Measurements from ENCODE around the gene PAFAH1B1.

The PAFAH1B1 gene

GRCh38 chr17:2582493-2582892 lies 11.0 kb upstream of the PAFAH1B1 start:
- H3K9me3 ChIP-seq (ENCODE audit: control insufficient read depth, insufficient read depth, low read length), result no peaks in the 10 kb centered on the region
- H3F3A ChIP-seq (ENCODE audit: control insufficient read depth, insufficient read depth), result no peaks in the 10 kb centered on the region
- H3K4me1 ChIP-seq (ENCODE audit: control insufficient read depth, low read length), result no peaks in the 10 kb centered on the region
- H3K4me2 ChIP-seq (ENCODE audit: low read length), result no peak overlapping the region
- no peaks in the 10 kb centered on the region for H3K79me2 ChIP-seq (ENCODE audit: control insufficient read depth, low read length)
- H3K4me3 ChIP-seq (ENCODE audit: low read length), result no peak overlapping the region
- H3K27ac ChIP-seq (ENCODE audit: low read depth, low read length), result no peak overlapping the region
- TF ChIP-seq CTCF (IDR thresholded peaks at IDR 0.05; ENCODE audit: low read depth, low read length, poor library complexity, severe bottlenecking) (no peak), EZH2phosphoT487 (IDR thresholded peaks at IDR 0.05; ENCODE audit: borderline replicate concordance, low read length) (no peak)
- H3K9me2 ChIP-seq (replicated peaks; ENCODE audit: control insufficient read depth, low read length), result no peaks in the 10 kb centered on the region
- no peaks in the 10 kb centered on the region for H3K36me3 ChIP-seq (ENCODE audit: control insufficient read depth, low read length)
- peaks cover 15% of the 10 kb centered on the region for H3K27me3 ChIP-seq (ENCODE audit: control insufficient read depth, low read length)
- H4K20me1 ChIP-seq (ENCODE audit: control insufficient read depth, insufficient read depth, low read depth, low read length), result no peaks in the 10 kb centered on the region

GRCh38 chr17:2591040-2591640 lies 2.3 kb upstream of the PAFAH1B1 start:
- Histone ChIP-seq H3F3A (ENCODE audit: control insufficient read depth, insufficient read depth) (peaks cover 8% of the 10 kb centered on the region), H3K4me3 (ENCODE audit: low read length) (no peak overlapping the region), H3K9me3 (ENCODE audit: control insufficient read depth, insufficient read depth, low read length) (no peaks in the 10 kb centered on the region), H4K20me1 (ENCODE audit: control insufficient read depth, insufficient read depth, low read depth, low read length) (peaks cover 12% of the 10 kb centered on the region), H3K79me2 (ENCODE audit: control insufficient read depth, low read length) (peaks cover 24% of the 10 kb centered on the region), H3K4me2 (ENCODE audit: low read length) (no peak overlapping the region), H3K9me2 (replicated peaks; ENCODE audit: control insufficient read depth, low read length) (no peaks in the 10 kb centered on the region), H3K36me3 (ENCODE audit: control insufficient read depth, low read length) (peaks cover 22% of the 10 kb centered on the region), H3K27me3 (ENCODE audit: control insufficient read depth, low read length) (peaks cover 6% of the 10 kb centered on the region; the same call in 1 of the 2 replicates), H3K27ac (ENCODE audit: low read depth, low read length) (no peak overlapping the region), H3K4me1 (ENCODE audit: control insufficient read depth, low read length) (peaks cover 21% of the 10 kb centered on the region)
- TF ChIP-seq EZH2phosphoT487 (IDR thresholded peaks at IDR 0.05; ENCODE audit: borderline replicate concordance, low read length) (no peak), CTCF (IDR thresholded peaks at IDR 0.05; ENCODE audit: low read depth, low read length, poor library complexity, severe bottlenecking) (no peak)

GRCh38 chr17:2593821-2594721 lies 617 bp downstream of the PAFAH1B1 start:
- peak overlapping the region; percentile 85 for H3K27ac ChIP-seq (ENCODE audit: low read depth, low read length)
- H3K4me3 ChIP-seq (ENCODE audit: low read length), result peak overlapping the region; percentile 92
- H3K79me2 ChIP-seq (ENCODE audit: control insufficient read depth, low read length), result peaks cover 54% of the 10 kb centered on the region
- no peak for TF ChIP-seq CTCF (IDR thresholded peaks at IDR 0.05; ENCODE audit: low read depth, low read length, poor library complexity, severe bottlenecking)
- H4K20me1 ChIP-seq (ENCODE audit: control insufficient read depth, insufficient read depth, low read depth, low read length), result peaks cover 19% of the 10 kb centered on the region
- no peaks in the 10 kb centered on the region for H3K27me3 ChIP-seq (ENCODE audit: control insufficient read depth, low read length)
- H3K36me3 ChIP-seq (ENCODE audit: control insufficient read depth, low read length), result peaks cover 33% of the 10 kb centered on the region
- peaks cover 40% of the 10 kb centered on the region for H3K4me1 ChIP-seq (ENCODE audit: control insufficient read depth, low read length)
- H3F3A ChIP-seq (ENCODE audit: control insufficient read depth, insufficient read depth), result peaks cover 8% of the 10 kb centered on the region
- no peaks in the 10 kb centered on the region for H3K9me3 ChIP-seq (ENCODE audit: control insufficient read depth, insufficient read depth, low read length)
- H3K9me2 ChIP-seq (replicated peaks; ENCODE audit: control insufficient read depth, low read length), result no peaks in the 10 kb centered on the region
- peak overlapping the region; percentile 80 for H3K4me2 ChIP-seq (ENCODE audit: low read length)

All from DOHH2 (cell line).